ENCODE data around the gene C1orf50.

C1orf50 gene

GRCh38 chr1:42736152-42736551 is 30.9 kb upstream of the C1orf50 start:
- Mint-ChIP-seq H3K27ac (no peak overlapping the region), H3K4me3 (no peak overlapping the region)

GRCh38 chr1:42736571-42737200 is 30.4 kb upstream of the C1orf50 start:
- Mint-ChIP-seq H3K4me3 (no peak overlapping the region), H3K9me3 (no peaks in the 10 kb centered on the region), H3K27me3 (ENCODE audit: low read depth) (no peaks in the 10 kb centered on the region), H3K36me3 (ENCODE audit: low read depth) (no peaks in the 10 kb centered on the region), H3K27ac (no peak overlapping the region), H3K4me1 (ENCODE audit: low read depth) (peaks cover 7% of the 10 kb centered on the region)

More at GRCh38 chr1:42736152-42736551, 30.9 kb upstream of the C1orf50 start:
- Mint-ChIP-seq H3K27me3 (ENCODE audit: low read depth) (no peaks in the 10 kb centered on the region), H3K4me1 (ENCODE audit: low read depth) (peaks cover 7% of the 10 kb centered on the region), H3K36me3 (ENCODE audit: low read depth) (no peaks in the 10 kb centered on the region), H3K9me3 (no peaks in the 10 kb centered on the region)

- no peak overlapping the region for H3K27ac Mint-ChIP-seq
- H3K36me3 Mint-ChIP-seq (ENCODE audit: low read depth), result no peaks in the 10 kb centered on the region
- no peaks in the 10 kb centered on the region for H3K27me3 Mint-ChIP-seq (ENCODE audit: low read depth)
- H3K4me3 Mint-ChIP-seq, result no peak overlapping the region
- peaks cover 7% of the 10 kb centered on the region for H3K4me1 Mint-ChIP-seq (ENCODE audit: low read depth)
- no peaks in the 10 kb centered on the region for H3K9me3 Mint-ChIP-seq
These were observed 29.8 kb upstream of the C1orf50 start for GRCh38 chr1:42737257-42737656.

GRCh38 chr1:42737986-42738677 is 28.9 kb upstream of the C1orf50 start:
- no peak overlapping the region for H3K4me3 Mint-ChIP-seq
- no peaks in the 10 kb centered on the region for H3K36me3 Mint-ChIP-seq (ENCODE audit: low read depth)
- peaks cover 7% of the 10 kb centered on the region for H3K4me1 Mint-ChIP-seq (ENCODE audit: low read depth)
- H3K27me3 Mint-ChIP-seq (ENCODE audit: low read depth), result no peaks in the 10 kb centered on the region
- no peak overlapping the region for H3K27ac Mint-ChIP-seq
- H3K9me3 Mint-ChIP-seq, result no peaks in the 10 kb centered on the region

- Mint-ChIP-seq H3K36me3 (ENCODE audit: low read depth) (no peaks in the 10 kb centered on the region), H3K27me3 (ENCODE audit: low read depth) (no peaks in the 10 kb centered on the region), H3K9me3 (no peaks in the 10 kb centered on the region), H3K4me3 (no peak overlapping the region), H3K27ac (no peak overlapping the region), H3K4me1 (ENCODE audit: low read depth) (peaks cover 7% of the 10 kb centered on the region)
These were observed 28.3 kb upstream of the C1orf50 start for GRCh38 chr1:42738678-42739226.

- no peaks in the 10 kb centered on the region for H3K36me3 Mint-ChIP-seq (ENCODE audit: low read depth)
- no peak within 1 kb of the TSS for H3K27ac Mint-ChIP-seq
- H3K4me3 Mint-ChIP-seq, result no peak within 1 kb of the TSS
- H3K27me3 Mint-ChIP-seq (ENCODE audit: low read depth), result no peaks in the 10 kb centered on the region
- H3K4me1 Mint-ChIP-seq (ENCODE audit: low read depth), result peaks cover 7% of the 10 kb centered on the region
- no peaks in the 10 kb centered on the region for H3K9me3 Mint-ChIP-seq
These were observed 27.0 kb upstream of the C1orf50 start, which contains the start of gene CLDN19 for GRCh38 chr1:42739753-42740700. Gene CLDN19, minus strand, starts transcription at chr1:42740236. Its CDS starts 173 bp downstream, at chr1:42740063.

GRCh38 chr1:42740851-42741580 is 26.0 kb upstream of the C1orf50 start:
- Mint-ChIP-seq H3K36me3 (ENCODE audit: low read depth) (no peaks in the 10 kb centered on the region), H3K9me3 (no peaks in the 10 kb centered on the region), H3K4me3 (no peak overlapping the region), H3K27ac (no peak overlapping the region), H3K4me1 (ENCODE audit: low read depth) (peaks cover 7% of the 10 kb centered on the region), H3K27me3 (ENCODE audit: low read depth) (no peaks in the 10 kb centered on the region)

GRCh38 chr1:42741706-42742105 is 25.3 kb upstream of the C1orf50 start:
- Mint-ChIP-seq H3K4me3 (no peak overlapping the region), H3K36me3 (ENCODE audit: low read depth) (peaks cover 2% of the 10 kb centered on the region), H3K27me3 (ENCODE audit: low read depth) (no peaks in the 10 kb centered on the region), H3K4me1 (ENCODE audit: low read depth) (peaks cover 7% of the 10 kb centered on the region), H3K27ac (no peak overlapping the region), H3K9me3 (no peaks in the 10 kb centered on the region)

- H3K4me3 Mint-ChIP-seq, result no peak overlapping the region
These were observed 24.9 kb upstream of the C1orf50 start for GRCh38 chr1:42742141-42742540.

GRCh38 chr1:42742617-42743316 is 24.3 kb upstream of the C1orf50 start:
- Mint-ChIP-seq H3K9me3 (no peaks in the 10 kb centered on the region), H3K4me1 (ENCODE audit: low read depth) (no peaks in the 10 kb centered on the region), H3K36me3 (ENCODE audit: low read depth) (peaks cover 5% of the 10 kb centered on the region), H3K27ac (no peak overlapping the region), H3K27me3 (ENCODE audit: low read depth) (no peaks in the 10 kb centered on the region), H3K4me3 (no peak overlapping the region)

More at GRCh38 chr1:42742141-42742540, 24.9 kb upstream of the C1orf50 start:
- H3K36me3 Mint-ChIP-seq (ENCODE audit: low read depth), result peaks cover 5% of the 10 kb centered on the region
- no peaks in the 10 kb centered on the region for H3K9me3 Mint-ChIP-seq
- H3K27me3 Mint-ChIP-seq (ENCODE audit: low read depth), result no peaks in the 10 kb centered on the region
- peaks cover 3% of the 10 kb centered on the region for H3K4me1 Mint-ChIP-seq (ENCODE audit: low read depth)
- no peak overlapping the region for H3K27ac Mint-ChIP-seq

GRCh38 chr1:42743317-42744147 is 23.5 kb upstream of the C1orf50 start:
- H3K4me3 Mint-ChIP-seq, result no peak overlapping the region
- H3K27me3 Mint-ChIP-seq (ENCODE audit: low read depth), result no peaks in the 10 kb centered on the region
- H3K4me1 Mint-ChIP-seq (ENCODE audit: low read depth), result no peaks in the 10 kb centered on the region
- H3K27ac Mint-ChIP-seq, result no peak overlapping the region
- H3K9me3 Mint-ChIP-seq, result no peaks in the 10 kb centered on the region
- H3K36me3 Mint-ChIP-seq (ENCODE audit: low read depth), result peaks cover 7% of the 10 kb centered on the region

- Mint-ChIP-seq H3K27me3 (ENCODE audit: low read depth) (no peaks in the 10 kb centered on the region), H3K4me3 (no peak overlapping the region), H3K9me3 (no peaks in the 10 kb centered on the region), H3K27ac (no peak overlapping the region), H3K36me3 (ENCODE audit: low read depth) (peaks cover 12% of the 10 kb centered on the region), H3K4me1 (ENCODE audit: low read depth) (no peaks in the 10 kb centered on the region)
These were observed 23.0 kb upstream of the C1orf50 start for GRCh38 chr1:42744148-42744413.

- Mint-ChIP-seq H3K9me3 (no peaks in the 10 kb centered on the region), H3K4me1 (ENCODE audit: low read depth) (no peaks in the 10 kb centered on the region), H3K36me3 (ENCODE audit: low read depth) (peaks cover 25% of the 10 kb centered on the region), H3K4me3 (no peak overlapping the region), H3K27me3 (ENCODE audit: low read depth) (no peaks in the 10 kb centered on the region), H3K27ac (peak overlapping the region; percentile 24)
These were observed 21.2 kb upstream of the C1orf50 start for GRCh38 chr1:42745851-42746250.

Measured in T-helper 1 cell treated with Interleukin-12 subunit alpha and Interleukin-12 subunit beta and Interleukin-4 antibody, amounts not matched to agents 30 μg/mL and 1 μg/mL, for 36 hours (primary cell).